CD4-positive, alpha-beta T cell treated with Interleukin-1 beta for 1 hour (primary cell): Measurements from ENCODE around the gene ZNF398.
A peak's percentile ranks its signal among the peaks of the same experiment; 100 is the strongest.

Experiments used
- DNase-seq, 2 donors: peaks; one replicate each; pipeline ENCODE4 v3.0.0-alpha.2; 2020 to 2022

ZNF398 gene

GRCh38 chr7:149147752-149148653 lies 750 bp downstream of the ZNF398 start:
- DNase-seq, result peak; percentile 58 to 60

- no peak for DNase-seq
Observed at GRCh38 chr7:149150981-149151380, 3.7 kb downstream of the ZNF398 start.

- DNase-seq, result no peak
Observed at GRCh38 chr7:149153346-149153745, 6.1 kb downstream of the ZNF398 start.

- no peak for DNase-seq
Observed at GRCh38 chr7:149154056-149154455, 6.8 kb downstream of the ZNF398 start.

- no peak for DNase-seq
Observed at GRCh38 chr7:149156898-149157297, 9.6 kb downstream of the ZNF398 start.

- DNase-seq, result no peak
Observed at GRCh38 chr7:149161241-149161848, 14.1 kb downstream of the ZNF398 start.

GRCh38 chr7:149166142-149166541 lies 18.9 kb downstream of the ZNF398 start:
- no peak for DNase-seq

- DNase-seq, result no peak
Observed at GRCh38 chr7:149166630-149167352, 19.5 kb downstream of the ZNF398 start.

GRCh38 chr7:149171892-149172533 lies 24.8 kb downstream of the ZNF398 start:
- no peak for DNase-seq

GRCh38 chr7:149172534-149172920 lies 25.3 kb downstream of the ZNF398 start:
- DNase-seq, result no peak

GRCh38 chr7:149175150-149175549 lies 27.9 kb downstream of the ZNF398 start:
- DNase-seq, result no peak

- no peak for DNase-seq
Observed at GRCh38 chr7:149179241-149179640, 32.0 kb downstream of the ZNF398 start.

- DNase-seq, result no peak
Observed at GRCh38 chr7:149180722-149181449, 33.6 kb downstream of the ZNF398 start.

- DNase-seq, result no peak
Observed at GRCh38 chr7:149181450-149181790, 34.2 kb downstream of the ZNF398 start.

GRCh38 chr7:149184274-149184673 lies 37.0 kb downstream of the ZNF398 start:
- no peak for DNase-seq

GRCh38 chr7:149188213-149188612 lies 41.0 kb downstream of the ZNF398 start:
- no peak for DNase-seq

- no peak for DNase-seq
Observed at GRCh38 chr7:149188637-149189259, 41.5 kb downstream of the ZNF398 start.

- no peak for DNase-seq
Observed at GRCh38 chr7:149191851-149192250, 44.6 kb downstream of the ZNF398 start.

GRCh38 chr7:149194799-149195179 lies 47.5 kb downstream of the ZNF398 start:
- no peak for DNase-seq

GRCh38 chr7:149195180-149196150 lies 48.2 kb downstream of the ZNF398 start, which contains the start of gene ZNF282:
Gene ZNF282 (plus strand): TSS chr7:149195546. CDS start chr7:149195590, 44 bp downstream.
- peak; percentile 65 to 68 for DNase-seq
